GM10266 (cell line): ENCODE data around the gene SLC9A4.
A peak's percentile ranks its signal among the peaks of the same experiment; 100 is the strongest.

Experiments used
- DNase-seq: peaks from one replicate; pipeline ENCODE4 v3.0.0; 2012; ENCODE audit errors: extremely low spot score
- CTCF ChIP-seq: IDR thresholded peaks from 2 replicates; pipeline ENCODE4 v1.5.1; 2012; ENCODE audit warnings: mild to moderate bottlenecking, low read depth; ENCODE audit not compliant: control insufficient read depth, insufficient read depth; ENCODE audit errors: missing control alignments

Gene SLC9A4

DNA sequence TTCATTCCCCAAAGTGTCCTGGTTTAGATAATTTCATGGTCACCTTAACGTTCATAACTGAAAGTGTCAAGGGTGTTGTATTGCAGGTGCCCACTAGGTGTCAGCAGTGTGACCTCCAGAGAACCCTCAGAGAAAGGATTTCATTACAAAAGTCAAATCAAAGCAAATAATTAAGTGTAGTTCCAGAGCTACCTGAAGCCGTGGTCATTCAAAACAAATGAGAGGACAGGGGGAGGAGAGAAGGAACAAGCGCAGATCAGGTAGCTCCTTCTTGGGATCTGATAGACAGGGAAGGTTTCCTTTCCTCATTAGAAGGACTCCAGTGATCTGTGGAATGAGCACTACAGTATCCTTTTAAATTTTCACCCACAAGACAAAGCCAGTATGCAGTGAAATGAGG lies at the start of gene SLC9A4:
TSS of gene SLC9A4 (plus strand) at position 207 of the 400 bp plus-strand sequence. CDS start 534 bp downstream, outside the sequence.
- peak; percentile 52 for DNase-seq
- peak; percentile 87 for TF ChIP-seq CTCF

DNA sequence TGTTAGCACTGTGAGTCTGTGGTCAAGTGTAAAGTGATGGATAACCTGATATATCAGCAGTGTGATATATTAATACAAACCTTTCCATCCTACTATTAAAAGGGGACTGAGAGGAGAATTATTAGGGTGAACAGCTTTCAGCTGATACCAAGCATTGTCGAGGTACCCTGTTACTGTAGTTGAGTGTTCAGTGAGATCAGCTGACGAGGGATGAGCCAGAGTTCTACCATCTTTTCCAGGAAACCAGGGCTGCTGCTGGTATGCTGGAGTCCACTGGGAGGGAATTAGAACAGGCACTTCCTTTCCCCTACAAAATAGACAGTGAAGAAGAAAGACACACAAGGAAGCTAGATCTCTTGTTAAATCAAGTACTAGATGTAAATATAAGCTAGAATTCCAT lies 49.7 kb upstream of the SLC9A4 start:
- TF ChIP-seq CTCF = no peak
- no peak for DNase-seq

- no peak for TF ChIP-seq CTCF
- peak; percentile 21 for DNase-seq
Measured at GRCh38 chr2:102424754-102425153, 48.3 kb upstream of the SLC9A4 start.

GRCh38 chr2:102425441-102426132 lies 47.4 kb upstream of the SLC9A4 start:
- no peak for TF ChIP-seq CTCF

DNA sequence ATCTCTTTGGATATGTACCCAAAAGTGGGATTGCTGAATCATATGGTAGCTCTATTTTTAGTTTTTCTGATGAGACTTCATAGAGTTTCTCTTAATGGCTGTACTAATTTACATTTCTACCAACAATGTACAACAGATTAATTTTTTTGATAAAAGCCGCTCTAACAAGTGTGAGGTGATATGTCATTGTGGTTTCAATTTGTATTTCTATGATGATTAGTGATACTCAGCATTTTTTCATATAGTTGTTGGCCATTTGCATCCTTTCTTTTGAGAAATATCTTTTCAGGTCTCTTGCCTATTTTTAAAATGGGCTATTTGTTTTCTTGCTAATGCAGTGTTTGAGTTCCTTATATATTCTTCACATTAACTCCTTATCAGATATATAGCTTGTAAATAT lies 45.8 kb upstream of the SLC9A4 start:
- TF ChIP-seq CTCF = no peak
- DNase-seq = no peak

More at GRCh38 chr2:102425441-102426132, 47.4 kb upstream of the SLC9A4 start:
- no peak for DNase-seq

- no peak for DNase-seq
- TF ChIP-seq CTCF = no peak
Measured at GRCh38 chr2:102428573-102428972, 44.5 kb upstream of the SLC9A4 start.

- TF ChIP-seq CTCF = no peak
- DNase-seq = no peak
Measured at GRCh38 chr2:102432386-102432785, 40.6 kb upstream of the SLC9A4 start.
